GM12878 (cell line): ENCODE measurements around the gene KLF18. TPM values are rescaled to one million over a fixed set of nuclear protein-coding genes. Genes with fewer than 3 reads are reported as not detected.

ENCODE experiments used
- BHLHE40 ChIP-seq, 2 experiments: fragments of 450-650 bp in 1 of 2; IDR thresholded peaks; 2 replicates each; pipeline ENCODE4 v1.6.1; 2011 to 2017; ENCODE audit warnings: low read depth in 2 of 2, borderline replicate concordance in 1 of 2, improper control_type of control experiment in 1 of 2, low read length in 1 of 2, mild to moderate bottlenecking in 1 of 2
- CHD1 ChIP-seq: IDR thresholded peaks from 2 replicates; pipeline ENCODE4 v1.6.1; 2012; ENCODE audit warnings: low read depth, low read length, improper control_type of control experiment
- CREM ChIP-seq: IDR thresholded peaks from 2 replicates; pipeline ENCODE4 v1.6.1; 2014; ENCODE audit warnings: antibody characterized with exemption, low read depth
- DPF2 ChIP-seq: fragments of 450-650 bp; IDR thresholded peaks from 2 replicates; pipeline ENCODE4 v1.6.1; 2017; ENCODE audit warnings: mild to moderate bottlenecking
- IKZF2 ChIP-seq, 2 experiments: fragments of 450-650 bp; IDR thresholded peaks; 2 replicates each; pipeline ENCODE4 v1.6.1; 2017; ENCODE audit warnings: mild to moderate bottlenecking in 2 of 2, moderate library complexity in 2 of 2
- POU2F2 ChIP-seq: IDR thresholded peaks from 3 replicates; pipeline ENCODE4 v1.6.1; 2011; ENCODE audit warnings: low read depth, mild to moderate bottlenecking, low read length, borderline replicate concordance
- RAD21 ChIP-seq: IDR thresholded peaks from 2 replicates; pipeline ENCODE4 v1.6.1; 2011; ENCODE audit warnings: mild to moderate bottlenecking, low read depth, low read length, moderate library complexity; ENCODE audit not compliant: insufficient read depth
- RUNX3 ChIP-seq: IDR thresholded peaks from 2 replicates; pipeline ENCODE4 v1.6.1; 2012; ENCODE audit warnings: low read length, inconsistent platforms
- SMC3 ChIP-seq: IDR thresholded peaks from 2 replicates; pipeline ENCODE4 v1.6.1; 2011; ENCODE audit warnings: low read length, improper control_type of control experiment, borderline replicate concordance
- SP1 ChIP-seq: IDR thresholded peaks from one replicate; pipeline ENCODE4 v1.6.1; 2011; ENCODE audit warnings: low read depth, low read length
- SRF ChIP-seq, 2 experiments: IDR thresholded peaks; 2 replicates each; pipeline ENCODE4 v1.6.1; 2011; ENCODE audit warnings: low read depth in 2 of 2, low read length in 2 of 2, mild to moderate bottlenecking in 1 of 2, moderate library complexity in 1 of 2
- YBX1 ChIP-seq: fragments of 450-650 bp; IDR thresholded peaks from 2 replicates; pipeline ENCODE4 v1.6.1; 2016; ENCODE audit warnings: antibody characterized with exemption
- ZNF217 ChIP-seq: fragments of 450-650 bp; IDR thresholded peaks from 2 replicates; pipeline ENCODE4 v1.6.1; 2017; ENCODE audit warnings: antibody characterized with exemption, mild to moderate bottlenecking
- ZZZ3 ChIP-seq: IDR thresholded peaks from 2 replicates; pipeline ENCODE4 v1.6.1; 2011; ENCODE audit warnings: low read depth; ENCODE audit not compliant: control insufficient read depth, insufficient read length
- polyA plus RNA-seq, 11 experiments: library from polyadenylated mRNA; depleted of rRNA in 4 of 11; unstranded in 6 of 11; stranded (reverse) in 5 of 11; fragments of >200 nt; fragmentation: Nextera tagmentation in 4 of 11; fragmentation: Illumina TruSeq in 1 of 11; extraction: Ambion mirVana in 4 of 11; extraction: Trizol in 1 of 11; gene quantifications; 1 replicate in 1 of 11; 2 replicates in 10 of 11; pipeline versions ENCODE4 v1.2.1 to v1.2.3, GENCODE V29; 2011 to 2016; ENCODE audit warnings: inconsistent platforms in 2 of 11, missing spikeins in 2 of 11, low read depth in 1 of 11
- total RNA-seq, 4 experiments: library from RNA; depleted of rRNA in 3 of 4; stranded (reverse); fragments of >200 nt in 3 of 4; fragmentation: Illumina TruSeq in 1 of 4; extraction: Trizol in 1 of 4; gene quantifications; 2 replicates each; pipeline versions ENCODE4 v1.2.1 to v1.2.3, GENCODE V29; 2013 to 2021
- TF ChIP-seq, protein P1 (sequence below): IDR thresholded peaks from 2 replicates; pipeline ENCODE4 v1.6.1; 2011; ENCODE audit warnings: low read depth, mild to moderate bottlenecking, low read length, moderate library complexity, borderline replicate concordance; ENCODE audit errors: extremely low read depth
- TF ChIP-seq, protein P2 (sequence below): fragments of 450-650 bp; IDR thresholded peaks from 2 replicates; pipeline ENCODE4 v1.6.1; 2018; ENCODE audit warnings: borderline replicate concordance, mild to moderate bottlenecking; ENCODE audit not compliant: partially characterized antibody

Gene KLF18
- total and polyA plus RNA-seq, 10 of the 15 experiments (the other 5 are each of a cell fraction or from before 2014, with no cell fraction given), result not detected

- no peak for TF ChIP-seq RUNX3
- no peak for TF ChIP-seq RAD21
- TF ChIP-seq IKZF2 (IDR thresholded peaks at IDR 0.05), result peak; percentile 53 to 59; a peak in 2 of 4 replicates
- TF ChIP-seq CREM, result no peak
- TF ChIP-seq, protein P1, sequence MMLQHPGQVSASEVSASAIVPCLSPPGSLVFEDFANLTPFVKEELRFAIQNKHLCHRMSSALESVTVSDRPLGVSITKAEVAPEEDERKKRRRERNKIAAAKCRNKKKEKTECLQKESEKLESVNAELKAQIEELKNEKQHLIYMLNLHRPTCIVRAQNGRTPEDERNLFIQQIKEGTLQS, result no peak
- TF ChIP-seq BHLHE40 (IDR thresholded peaks at IDR 0.05; ENCODE audit: borderline replicate concordance in 1 of 2, low read depth in 2 of 2, low read length in 1 of 2), result peak in 1 of 2 experiments; percentile 27; a peak in 1 of 4 replicates
- TF ChIP-seq CHD1, result no peak
- no peak for TF ChIP-seq POU2F2
- TF ChIP-seq YBX1, result no peak
- TF ChIP-seq SMC3, result no peak
- TF ChIP-seq DPF2, result no peak
- no peak for TF ChIP-seq SP1
- TF ChIP-seq ZZZ3, result no peak
- TF ChIP-seq, protein P2, sequence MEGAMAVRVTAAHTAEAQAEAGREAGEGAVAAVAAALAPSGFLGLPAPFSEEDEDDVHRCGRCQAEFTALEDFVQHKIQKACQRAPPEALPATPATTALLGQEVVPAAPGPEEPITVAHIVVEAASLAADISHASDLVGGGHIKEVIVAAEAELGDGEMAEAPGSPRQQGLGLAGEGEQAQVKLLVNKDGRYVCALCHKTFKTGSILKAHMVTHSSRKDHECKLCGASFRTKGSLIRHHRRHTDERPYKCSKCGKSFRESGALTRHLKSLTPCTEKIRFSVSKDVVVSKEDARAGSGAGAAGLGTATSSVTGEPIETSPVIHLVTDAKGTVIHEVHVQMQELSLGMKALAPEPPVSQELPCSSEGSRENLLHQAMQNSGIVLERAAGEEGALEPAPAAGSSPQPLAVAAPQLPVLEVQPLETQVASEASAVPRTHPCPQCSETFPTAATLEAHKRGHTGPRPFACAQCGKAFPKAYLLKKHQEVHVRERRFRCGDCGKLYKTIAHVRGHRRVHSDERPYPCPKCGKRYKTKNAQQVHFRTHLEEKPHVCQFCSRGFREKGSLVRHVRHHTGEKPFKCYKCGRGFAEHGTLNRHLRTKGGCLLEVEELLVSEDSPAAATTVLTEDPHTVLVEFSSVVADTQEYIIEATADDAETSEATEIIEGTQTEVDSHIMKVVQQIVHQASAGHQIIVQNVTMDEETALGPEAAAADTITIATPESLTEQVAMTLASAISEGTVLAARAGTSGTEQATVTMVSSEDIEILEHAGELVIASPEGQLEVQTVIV, result no peak
- TF ChIP-seq SRF (IDR thresholded peaks at IDR 0.05; ENCODE audit: low read depth in 2 of 2, low read length in 2 of 2), result no peak
- no peak for TF ChIP-seq ZNF217
- TF ChIP-seq, all 136 proteins: peak for 9
These were observed 9.9 kb upstream of the KLF18 start (continued) for GRCh38 chr1:44151332-44151731.
